GM12872 (cell line): ENCODE results near the gene TMEM178A.

ENCODE experiments used
- CTCF ChIP-seq: IDR thresholded peaks from 3 replicates; pipeline ENCODE4 v1.5.1; 2011; ENCODE audit warnings: low read depth, mild to moderate bottlenecking, low read length, moderate library complexity; ENCODE audit not compliant: insufficient read depth

The TMEM178A gene

GRCh38 chr2:39665811-39666490, at the start of gene TMEM178A:
Gene TMEM178A (plus strand): TSS chr2:39665917. CDS start chr2:39665975, 58 bp downstream.
- TF ChIP-seq CTCF = no peak

- TF ChIP-seq CTCF = no peak
Observed at GRCh38 chr2:39618236-39618635, 47.5 kb upstream of the TMEM178A start.

- TF ChIP-seq CTCF = no peak
Observed at GRCh38 chr2:39618736-39619135, 47.0 kb upstream of the TMEM178A start.

- no peak for TF ChIP-seq CTCF
Observed at GRCh38 chr2:39620067-39620466, 45.6 kb upstream of the TMEM178A start.

- TF ChIP-seq CTCF = no peak
Observed at GRCh38 chr2:39621596-39621995, 44.1 kb upstream of the TMEM178A start.

GRCh38 chr2:39622860-39623259, 42.9 kb upstream of the TMEM178A start:
- no peak for TF ChIP-seq CTCF

- no peak for TF ChIP-seq CTCF
Observed at GRCh38 chr2:39623917-39624316, 41.8 kb upstream of the TMEM178A start.
